GM12878 (cell line): Measurements from ENCODE around the gene CEP68. TPM values are rescaled to one million over a fixed set of nuclear protein-coding genes. Genes with fewer than 3 reads are reported as not detected.

Source experiments
- ATAC-seq: fragments of 200-7000 bp; cut with Tn5 transposase; 3 replicates; pipeline ENCODE4 v1.9.1; 2020; ENCODE audit warnings: mild to moderate bottlenecking, moderate library complexity
- Bru-seq: library from RNA; stranded (reverse); fragments of 400-500 nt; gene quantifications from one replicate; lab custom pipeline; 2021; lab: Mats Ljungman, UMichigan
- BruChase-seq, 2 experiments: library from RNA; stranded (reverse); fragments of 400-500 nt; gene quantifications; one replicate each; lab custom pipeline; 2021; lab: Mats Ljungman, UMichigan
- BruUV-seq: library from RNA; stranded (reverse); fragments of 400-500 nt; replicated peaks from 2 replicates; lab custom pipeline; 2021; lab: Mats Ljungman, UMichigan
- CTCF ChIA-PET: fragments of 300-600 bp; sonication (Branson Sonifier 250); formaldehyde crosslinking; extraction: SDS; loops from one replicate; lab custom pipeline; 2021; ENCODE audit warnings: inconsistent platforms; lab: Yijun Ruan, JAX
- POLR2A ChIA-PET: fragments of 350-600 bp; formaldehyde crosslinking; extraction: SDS; loops from one replicate; lab custom pipeline; 2021; ENCODE audit warnings: inconsistent platforms; lab: Charles Lee
- RAD21 ChIA-PET: fragments of 300-600 bp; sonication (Branson Sonifier 250); formaldehyde crosslinking; loops from one replicate; lab custom pipeline; 2023; ENCODE audit warnings: antibody characterized with exemption; ENCODE audit not compliant: unreplicated experiment; lab: Charles Lee
- SMC1A ChIA-PET: fragments of 300-600 bp; sonication (Branson Sonifier 250); formaldehyde crosslinking; loops from one replicate; lab custom pipeline; 2023; ENCODE audit not compliant: unreplicated experiment, uncharacterized antibody; lab: Charles Lee
- DNase-seq: peaks from one replicate; pipeline ENCODE4 v3.0.0-alpha.2; 2011; ENCODE audit warnings: low read depth, low spot score
- FAIRE-seq: peaks from 3 replicates; lab custom pipeline; 2011; peaks lifted over from hg19 to GRCh38; lab: Jason Lieb, UNC
- H2AFZ ChIP-seq: 2 replicates; pipeline ENCODE4 v1.6.0; 2011; ENCODE audit warnings: low read depth, low read length, control low read depth; ENCODE audit not compliant: control insufficient read depth
- H3K27ac ChIP-seq: 2 replicates; pipeline ENCODE4 v1.5.1; 2011; ENCODE audit warnings: control low read depth; ENCODE audit not compliant: control insufficient read depth, insufficient read depth
- H3K27me3 ChIP-seq, 2 experiments: replicated peaks in 1 of 2; 2 replicates each; pipeline versions ENCODE4 v1.6.0 to v1.6.1; 2011; ENCODE audit warnings: low read length in 1 of 2; ENCODE audit not compliant: control insufficient read depth in 2 of 2, insufficient read depth in 2 of 2
- H3K36me3 ChIP-seq, 2 experiments: 2 replicates each; pipeline ENCODE4 v1.5.1; 2011; ENCODE audit warnings: low read length in 1 of 2; ENCODE audit not compliant: control insufficient read depth in 2 of 2, insufficient read depth in 2 of 2
- H3K4me1 ChIP-seq: 2 replicates; pipeline ENCODE4 v1.6.1; 2011; ENCODE audit warnings: mild to moderate bottlenecking, low read length, moderate library complexity, mixed read lengths; ENCODE audit not compliant: control insufficient read depth, insufficient read depth
- H3K4me2 ChIP-seq: 2 replicates; pipeline ENCODE4 v1.6.0; 2011; ENCODE audit warnings: control low read depth; ENCODE audit not compliant: control insufficient read depth, insufficient read depth
- H3K4me3 ChIP-seq: fragments of 200-600 bp; sonication (generic); 2 replicates; pipeline ENCODE4 v1.5.1; 2016
- H3K79me2 ChIP-seq: 2 replicates; pipeline ENCODE4 v1.6.0; 2011; ENCODE audit warnings: low read length; ENCODE audit not compliant: control insufficient read depth, insufficient read depth
- H3K9ac ChIP-seq: 2 replicates; pipeline ENCODE4 v1.8.0; 2011; ENCODE audit warnings: low read length, control low read depth, mixed read lengths; ENCODE audit not compliant: control insufficient read depth, insufficient read depth
- H3K9me3 ChIP-seq: replicated peaks from 3 replicates; pipeline ENCODE4 v1.5.1; 2011; ENCODE audit warnings: mild to moderate bottlenecking, low read length; ENCODE audit not compliant: control insufficient read depth, insufficient read depth
- H4K20me1 ChIP-seq: 2 replicates; pipeline ENCODE4 v1.6.0; 2011; ENCODE audit not compliant: control insufficient read depth, insufficient read depth
- DPF2 ChIP-seq: fragments of 450-650 bp; IDR thresholded peaks from 2 replicates; pipeline ENCODE4 v1.6.1; 2017; ENCODE audit warnings: mild to moderate bottlenecking
- E4F1 ChIP-seq: fragments of 450-650 bp; IDR thresholded peaks from 2 replicates; pipeline ENCODE4 v1.6.1; 2018; ENCODE audit warnings: borderline replicate concordance, mild to moderate bottlenecking; ENCODE audit not compliant: partially characterized antibody
- FOXM1 ChIP-seq: IDR thresholded peaks from 2 replicates; pipeline ENCODE4 v1.6.1; 2012; ENCODE audit warnings: low read depth, mild to moderate bottlenecking, inconsistent platforms, low read length, moderate library complexity
- MEF2A ChIP-seq: IDR thresholded peaks from 2 replicates; pipeline ENCODE4 v1.6.1; 2011; ENCODE audit warnings: low read depth, mild to moderate bottlenecking, low read length, moderate library complexity; ENCODE audit not compliant: insufficient read depth
- MYB ChIP-seq: fragments of 150-350 bp; IDR thresholded peaks from 2 replicates; pipeline ENCODE4 v1.6.1; 2014; ENCODE audit warnings: mild to moderate bottlenecking, low read depth, low read length, borderline replicate concordance
- POU2F2 ChIP-seq: IDR thresholded peaks from 3 replicates; pipeline ENCODE4 v1.6.1; 2011; ENCODE audit warnings: low read depth, mild to moderate bottlenecking, low read length, borderline replicate concordance
- RUNX3 ChIP-seq: IDR thresholded peaks from 2 replicates; pipeline ENCODE4 v1.6.1; 2012; ENCODE audit warnings: low read length, inconsistent platforms
- SMAD1 ChIP-seq: fragments of 450-650 bp; IDR thresholded peaks from 2 replicates; pipeline ENCODE4 v1.6.1; 2018; ENCODE audit warnings: mild to moderate bottlenecking, low read depth; ENCODE audit not compliant: partially characterized antibody
- SP1 ChIP-seq: IDR thresholded peaks from one replicate; pipeline ENCODE4 v1.6.1; 2011; ENCODE audit warnings: low read depth, low read length
- YY1 ChIP-seq: IDR thresholded peaks from 2 replicates; pipeline ENCODE4 v1.6.1; 2011; ENCODE audit warnings: low read depth, mild to moderate bottlenecking, low read length
- ZBTB33 ChIP-seq: fragments of 450-650 bp; IDR thresholded peaks from 2 replicates; pipeline ENCODE4 v1.6.1; 2017; ENCODE audit warnings: mild to moderate bottlenecking
- ZNF274 ChIP-seq: IDR thresholded peaks from one replicate; pipeline ENCODE4 v1.8.0; 2011; ENCODE audit not compliant: insufficient read length, insufficient read depth
- WGBS: methylation state at CpG from one replicate; pipeline ENCODE4 v1.1.6; 2016; ENCODE audit warnings: low lambda C conversion rate; ENCODE audit not compliant: insufficient replicate concordance, insufficient coverage; ENCODE audit errors: missing lambda C conversion rate; 5-methylcytosine and 5-hydroxymethylcytosine counted together
- in situ Hi-C: fragments of 300-500 bp; cut with MboI; formaldehyde crosslinking; loops from 9 replicates; pipeline ENCODE4 v1.14.3; 2018; ENCODE audit warnings: mixed read lengths
- intact Hi-C: fragments of 100-400 bp; cut with micrococcal nuclease; formaldehyde crosslinking; loops from one replicate; pipeline ENCODE4 v1.14.2; 2022; ENCODE audit not compliant: unreplicated experiment
- long read RNA-seq, 2 experiments: library from polyadenylated mRNA; unstranded; transcript quantifications; one replicate each; pipeline ENCODE4 v2.0.0, GENCODE V29; 2019 to 2020
- polyA minus RNA-seq, 3 experiments: library from RNA; depleted of rRNA, polyadenylated mRNA; stranded (reverse); fragments of >200 nt; gene quantifications; 2 replicates each; pipeline ENCODE4 v1.2.3, GENCODE V29; 2011
- polyA plus RNA-seq, 11 experiments: library from polyadenylated mRNA; depleted of rRNA in 4 of 11; unstranded in 6 of 11; stranded (reverse) in 5 of 11; fragments of >200 nt; fragmentation: Nextera tagmentation in 4 of 11; fragmentation: Illumina TruSeq in 1 of 11; extraction: Ambion mirVana in 4 of 11; extraction: Trizol in 1 of 11; gene quantifications; 1 replicate in 1 of 11; 2 replicates in 10 of 11; pipeline versions ENCODE4 v1.2.1 to v1.2.3, GENCODE V29; 2011 to 2016; ENCODE audit warnings: inconsistent platforms in 2 of 11, missing spikeins in 2 of 11, low read depth in 1 of 11
- total RNA-seq, 4 experiments: library from RNA; depleted of rRNA in 3 of 4; stranded (reverse); fragments of >200 nt in 3 of 4; fragmentation: Illumina TruSeq in 1 of 4; extraction: Trizol in 1 of 4; gene quantifications; 2 replicates each; pipeline versions ENCODE4 v1.2.1 to v1.2.3, GENCODE V29; 2013 to 2021

Gene CEP68
- total RNA-seq (2013; cell fraction: nucleolus; rRNA removed) = 45.8 and 53.3 TPM in 2 replicates
- total RNA-seq (2014; rRNA removed) = 6.9 and 7.6 TPM in 2 replicates
- total RNA-seq (2014; rRNA removed; fragmentation: Illumina TruSeq; extraction: Trizol) = 7.2 and 7.8 TPM in 2 replicates
- total RNA-seq (2021) = 10.8 and 11.1 TPM in 2 replicates
- 2.7 TPM for polyA plus RNA-seq (2011; ENCODE audit: low read depth)
- polyA plus RNA-seq (2011; rRNA removed) = 6.2 and 6.5 TPM in 2 replicates
- polyA plus RNA-seq (2011; cell fraction: cytosol; rRNA removed) = 4.2 and 4.8 TPM in 2 replicates
- 8.9 and 9.9 TPM in 2 replicates for polyA plus RNA-seq (2011; cell fraction: nucleus; rRNA removed)
- polyA plus RNA-seq (2012) = 4.8 and 6.5 TPM in 2 replicates
- 7.6 and 7.7 TPM in 2 replicates for polyA plus RNA-seq (2014; fragmentation: Illumina TruSeq; extraction: Trizol)
- polyA plus RNA-seq (2014; fragmentation: Nextera tagmentation; extraction: Ambion mirVana) = 1 to 10 TPM; 1.1 to 2.2 TPM
- polyA plus RNA-seq (2014; rRNA removed) = 6.1 and 6.5 TPM in 2 replicates
- polyA plus RNA-seq (2016; fragmentation: Nextera tagmentation; extraction: Ambion mirVana) = 10 to 100 TPM in 1 of 2 experiments, 1 to 10 TPM in 1; 9.7 to 11.1 TPM
- 8.5 and 13.7 TPM in 2 replicates for polyA minus RNA-seq (2011; rRNA and poly(A)+ RNA removed)
- polyA minus RNA-seq (2011; cell fraction: cytosol; rRNA and poly(A)+ RNA removed) = 2.7 and 4.9 TPM in 2 replicates
- 8.3 and 10.1 TPM in 2 replicates for polyA minus RNA-seq (2011; cell fraction: nucleus; rRNA and poly(A)+ RNA removed)
- percentile 76 among the genes with signal in this experiment for Bru-seq, nascent RNA
- BruChase-seq, experiment 1, labeled RNA remaining after a 6-hour chase = percentile 55 among the genes with signal in this experiment
- percentile 64 among the genes with signal in this experiment for BruChase-seq, experiment 2, labeled RNA remaining after a 2-hour chase
- long read RNA-seq, experiment 1, full-length matches to known transcripts = 2 of 5 reads
- long read RNA-seq, experiment 1, partial matches to known transcripts = 2 of 5 reads
- long read RNA-seq, experiment 1, other reads (novel, unspliced or antisense) = 1 of 5 reads
- long read RNA-seq, experiment 2, partial matches to known transcripts = 2 of 3 reads
- long read RNA-seq, experiment 2, other reads (novel, unspliced or antisense) = 1 of 3 reads

- peaks cover 46% of the 10 kb centered on the region for H3K4me1 ChIP-seq
- peaks cover 4% of the 10 kb centered on the region for H3K79me2 ChIP-seq
- 2% methylated on average over 84 of the region's 99 CpGs for WGBS
- peaks cover under 1% of the 10 kb centered on the region; the same call in 2 of the 3 replicates for H3K9me3 ChIP-seq
- peak; percentile 88 for FAIRE-seq
- no TSS peak for BruUV-seq
- peak within 1 kb of the TSS; percentile 92 for H2AFZ ChIP-seq
- no peaks in the 10 kb centered on the region for H3K36me3 ChIP-seq
- intact Hi-C loops (loop anchor here (1.0 to 2.0 kb wide), 2 partner anchors 74 to 170 kb away; partner anchors contain the start of genes ACTR2 and RAB1A), in situ Hi-C loops (no loop called here)
- CTCF ChIA-PET = interaction anchor here (0.6 to 4.5 kb wide), 22 partner anchors 9 to 725 kb away, joined by 3 to 46 read pairs (median 4); partner anchors contain the start of gene ACTR2
- H3K27me3 ChIP-seq = no peaks in the 10 kb centered on the region
- peak within 1 kb of the TSS; percentile 63 for H3K27ac ChIP-seq
- DNase-seq = peak; percentile 90
- ATAC-seq = peak; percentile 90
- peak within 1 kb of the TSS; percentile 70 for H3K9ac ChIP-seq
- SMC1A ChIA-PET = interaction anchor here (0.6 to 5.5 kb wide), 20 partner anchors 9 to 726 kb away, joined by 3 to 36 read pairs (median 4); partner anchors contain the start of genes RAB1A and SERTAD2
- RAD21 ChIA-PET = interaction anchor here (0.6 to 5.5 kb wide), 25 partner anchors 9 to 728 kb away, joined by 3 to 58 read pairs (median 5); partner anchors contain the start of genes ACTR2, AFTPH and RAB1A
- H3K4me3 ChIP-seq = peak within 1 kb of the TSS; percentile 74
- H3K4me2 ChIP-seq = peak within 1 kb of the TSS; percentile 100
- no peaks in the 10 kb centered on the region for H4K20me1 ChIP-seq
- POLR2A ChIA-PET = interaction anchor here (0.7 to 3.8 kb wide), 14 partner anchors 9 to 530 kb away, joined by 3 to 18 read pairs (median 4); partner anchors contain the start of genes ACTR2 and RAB1A
- TF ChIP-seq YY1 (peak; percentile 77), SP1 (peak; percentile 98), MEF2A (no peak), FOXM1 (no peak), SMAD1 (no peak), MYB (no peak), POU2F2 (0 out of 3 replicates have a peak, but pooled peaks have one; percentile 30), ZNF274 (no peak), RUNX3 (peak; percentile 74), DPF2 (peak; percentile 87), ZBTB33 (no peak), E4F1 (no peak)
Observed at GRCh38 chr2:65056215-65057053, at the start of gene CEP68. CEP68 (plus strand) TSS chr2:65056416; CDS start chr2:65069445, 13,029 bp downstream.
